SH-SY5Y (cell line): ENCODE data around the gene ADAMTS17.

ENCODE experiments used
- GATA2 ChIP-seq: IDR thresholded peaks from 2 replicates; pipeline ENCODE4 v1.6.1; 2011; ENCODE audit warnings: mild to moderate bottlenecking, low read depth, low read length
- GATA3 ChIP-seq: IDR thresholded peaks from 2 replicates; pipeline ENCODE4 v1.6.1; 2011; ENCODE audit warnings: low read depth, mild to moderate bottlenecking, low read length, moderate library complexity

GRCh38 chr15:99963976-99964375, 377.8 kb downstream of the ADAMTS17 start:
- TF ChIP-seq GATA2 (no peak), GATA3 (no peak)
